SIG-M5 treated with dmso at 0.1 percent for 504 hours (cell line): ENCODE measurements around the gene FGGY.

Experiments
- DNase-seq: peaks from one replicate; lab custom pipeline; 2025; ENCODE audit not compliant: unreplicated experiment; lab: John Stamatoyannopoulos, UW

FGGY gene

GRCh38 chr1:59378621-59379370 is 81.9 kb downstream of the FGGY start:
- DNase-seq: no peak

DNA sequence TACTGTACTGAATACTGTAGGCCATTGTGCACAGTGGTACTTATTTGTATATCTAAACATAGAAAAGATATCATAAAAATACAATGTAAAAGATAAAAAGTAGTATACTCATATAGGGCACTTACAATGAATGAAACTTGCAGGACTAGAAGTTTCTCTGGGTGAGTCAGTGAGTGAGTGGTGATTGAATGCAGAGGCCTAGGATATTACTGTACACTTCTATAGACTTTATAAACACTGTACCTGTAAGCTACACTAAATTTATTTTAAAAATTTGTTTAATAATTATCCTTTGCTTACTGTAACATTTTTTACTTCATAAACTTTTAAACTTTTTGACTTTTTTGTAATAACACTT is 82.5 kb downstream of the FGGY start:
- DNase-seq: no peak

DNA sequence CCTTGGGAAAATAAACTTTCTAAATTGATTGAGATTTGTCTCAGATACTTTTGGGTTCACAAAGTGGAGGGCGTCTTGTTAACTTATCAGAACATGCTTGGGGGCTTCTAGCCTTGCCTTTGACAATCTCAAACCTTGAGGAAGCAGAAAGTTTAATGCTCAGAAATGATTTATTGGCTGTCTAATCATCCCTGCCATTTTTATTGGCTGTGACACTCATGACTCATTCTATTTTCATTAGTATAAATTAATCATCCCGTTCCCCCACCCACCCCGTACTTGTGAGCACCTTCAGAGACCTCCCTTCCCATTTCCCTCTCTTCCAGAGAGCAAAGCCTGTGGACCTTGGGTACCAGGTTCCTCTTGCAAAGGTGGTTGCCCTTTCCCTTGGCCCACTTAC is 87.1 kb downstream of the FGGY start:
- no peak for DNase-seq

DNA sequence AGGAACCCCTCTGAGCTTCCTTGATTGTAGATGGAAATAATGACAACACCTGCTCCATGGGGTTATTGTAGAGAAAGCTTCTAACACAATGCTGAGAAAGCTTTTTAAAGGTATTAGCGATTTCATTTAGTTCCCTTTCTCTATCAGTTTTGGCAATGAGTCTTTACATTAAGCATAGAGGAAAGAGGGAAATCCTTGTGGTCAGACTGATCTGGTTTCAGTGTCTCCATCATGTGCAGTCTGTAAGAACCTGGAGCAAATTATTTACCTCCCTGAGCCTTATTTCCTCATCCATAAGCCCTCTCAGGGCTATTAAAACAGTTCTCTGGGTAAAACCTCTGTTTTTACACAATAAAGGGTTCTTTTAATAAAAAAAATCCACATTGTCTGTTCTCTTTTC is 87.5 kb downstream of the FGGY start:
- DNase-seq: no peak

DNA sequence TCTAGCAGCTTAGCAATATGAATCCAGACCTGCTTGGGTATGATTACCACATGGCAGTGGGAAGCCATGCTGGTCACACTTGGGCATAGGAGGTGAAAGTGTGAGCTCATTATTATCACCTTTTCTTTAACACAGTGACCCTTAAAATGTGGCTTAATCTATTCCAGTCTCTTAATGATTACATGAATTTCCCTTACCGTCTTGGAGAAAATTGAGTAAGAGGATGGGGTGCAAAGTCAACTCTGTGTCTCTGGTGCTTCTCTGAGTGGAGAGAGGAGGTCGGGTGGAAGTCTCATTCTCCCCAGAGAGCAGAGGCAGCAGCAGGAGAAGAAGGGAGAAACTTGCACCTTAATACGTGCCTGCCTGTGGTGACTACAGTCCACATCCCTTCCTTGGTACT is 91.3 kb downstream of the FGGY start:
- DNase-seq: no peak

- DNase-seq: no peak
Observed at GRCh38 chr1:59389847-59390246, 93.0 kb downstream of the FGGY start.

DNA sequence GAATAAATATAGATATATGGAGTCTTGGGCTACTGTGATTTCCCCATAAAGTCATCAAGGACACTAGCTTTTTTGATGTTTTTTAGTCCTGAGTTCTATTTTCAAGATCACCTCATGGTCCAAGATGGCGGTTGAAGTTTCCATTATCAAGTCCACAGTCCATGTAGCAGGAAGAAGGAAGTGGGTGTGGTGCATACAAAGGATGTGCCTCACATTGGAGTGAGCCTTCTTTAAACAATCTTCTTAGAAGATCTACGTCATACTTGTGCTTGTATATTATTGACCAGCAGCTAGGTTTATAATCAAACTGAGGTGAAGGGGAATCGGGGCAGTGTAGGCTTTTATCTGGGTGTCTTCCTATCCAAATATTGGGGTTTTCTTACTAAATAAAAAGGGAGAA is 93.4 kb downstream of the FGGY start:
- DNase-seq: no peak

- DNase-seq: no peak
Observed at GRCh38 chr1:59391212-59392179, 94.6 kb downstream of the FGGY start.

GRCh38 chr1:59393211-59394180 is 96.6 kb downstream of the FGGY start:
- no peak for DNase-seq

- DNase-seq: no peak
Observed at GRCh38 chr1:59394706-59395425, 98.0 kb downstream of the FGGY start.

DNA sequence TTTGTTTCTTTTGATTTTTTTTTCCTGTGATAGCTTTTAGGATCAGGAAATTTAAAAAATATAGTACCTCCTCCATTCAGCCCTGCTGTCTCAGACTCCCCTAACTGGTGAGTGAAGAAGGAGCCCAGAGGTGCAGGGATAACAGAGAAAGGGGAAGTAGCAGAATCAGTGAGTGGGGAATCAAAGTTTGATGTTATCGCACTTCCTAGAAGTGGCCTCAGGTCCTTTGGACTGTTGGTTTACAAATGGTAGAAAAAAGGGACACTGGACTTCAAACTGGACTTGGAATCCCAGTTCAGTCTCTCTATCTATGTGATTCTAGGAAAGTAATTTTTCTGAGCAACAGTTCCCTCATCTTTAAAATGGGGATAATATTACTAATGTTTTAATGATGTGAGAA is 99.5 kb downstream of the FGGY start:
- DNase-seq: no peak

- DNase-seq: no peak
Observed at GRCh38 chr1:59397139-59397858, 100.4 kb downstream of the FGGY start.

DNA sequence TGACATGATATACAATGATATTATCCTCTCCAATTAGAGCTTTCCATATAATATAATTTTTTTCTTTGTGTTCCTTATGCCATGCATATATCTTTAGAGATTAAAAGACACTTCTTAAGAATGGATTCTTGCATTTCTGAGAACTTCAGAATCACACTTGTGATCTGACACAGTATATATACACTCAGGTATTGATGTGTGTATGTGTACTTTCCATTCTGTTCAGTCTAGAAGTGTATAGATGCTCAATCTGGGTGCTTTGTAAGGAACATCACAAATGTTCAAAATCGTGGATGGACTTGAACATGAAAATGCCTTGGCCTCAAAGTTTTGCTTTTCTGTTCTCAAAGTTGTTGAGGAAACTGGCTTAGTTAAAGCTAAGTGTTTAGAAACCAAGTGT is 102.7 kb downstream of the FGGY start:
- DNase-seq: no peak

GRCh38 chr1:59401581-59401980 is 104.7 kb downstream of the FGGY start:
- DNase-seq: no peak

GRCh38 chr1:59404796-59405195 is 107.9 kb downstream of the FGGY start:
- DNase-seq: no peak

- no peak for DNase-seq
Observed at GRCh38 chr1:59406437-59407164, 109.7 kb downstream of the FGGY start.

GRCh38 chr1:59408608-59409240 is 111.8 kb downstream of the FGGY start:
- no peak for DNase-seq

DNA sequence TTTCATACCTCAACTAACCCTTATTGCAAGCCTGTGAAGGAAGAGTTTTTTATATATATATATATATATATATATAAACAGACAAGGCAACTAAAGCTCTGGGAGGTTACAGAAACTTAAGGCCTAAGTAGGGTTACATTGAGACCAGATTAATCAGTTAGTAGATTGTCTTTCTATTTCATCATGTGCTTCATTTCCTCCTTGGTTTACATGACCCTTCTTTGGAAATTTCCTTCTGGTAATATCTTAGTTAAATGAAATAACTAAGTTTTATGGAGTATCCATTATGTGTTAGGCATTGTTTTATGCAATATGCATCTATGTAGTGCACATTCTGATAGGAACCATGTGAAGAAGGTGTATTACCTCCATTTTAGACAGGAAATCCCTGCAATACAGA is 112.7 kb downstream of the FGGY start:
- no peak for DNase-seq

GRCh38 chr1:59409986-59410385 is 113.1 kb downstream of the FGGY start:
- DNase-seq: no peak
